Measurements from ENCODE around the gene MAP3K4. TPM values are rescaled to one million over a fixed set of nuclear protein-coding genes. Genes with fewer than 3 reads are reported as not detected.

The MAP3K4 gene
- total RNA-seq, 1 donor from 2014 or later, result 47.7 TPM

DNA sequence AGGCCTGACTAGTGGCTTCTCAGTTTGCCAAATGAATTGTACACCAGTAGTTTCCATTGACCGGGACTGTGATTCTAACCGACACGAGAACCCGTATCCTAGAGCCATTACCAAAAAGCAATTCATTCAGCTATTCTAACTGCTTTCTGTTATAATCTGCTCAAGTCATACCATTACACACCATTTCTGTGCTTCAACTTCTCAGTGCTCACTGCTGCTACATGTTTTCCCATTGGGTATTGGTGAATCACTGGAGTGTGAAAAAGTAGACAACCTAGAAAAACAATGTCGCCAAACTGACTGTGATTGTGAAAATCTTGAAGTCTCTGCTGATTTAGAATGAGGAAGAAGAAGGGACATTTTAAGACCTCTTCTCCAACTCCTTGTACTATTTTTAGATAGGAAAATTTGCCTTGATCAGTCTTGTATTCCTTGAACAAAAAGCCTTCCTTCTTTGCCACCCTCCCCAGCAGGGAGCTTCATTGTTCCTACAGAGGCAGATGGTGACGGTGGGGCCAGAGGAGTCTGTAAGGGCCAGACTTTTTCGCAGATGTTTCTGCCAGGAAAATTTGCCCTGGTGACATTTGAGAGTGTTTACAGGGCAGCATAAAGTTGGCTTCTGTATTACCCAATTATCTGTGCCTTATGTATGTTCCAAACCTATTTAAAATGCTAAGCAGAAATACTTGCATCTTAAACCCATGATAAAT lies 31.7 kb upstream of the MAP3K4 start:
- H3K36me3 ChIP-seq, result no peaks in the 10 kb centered on the region
- H3K9me3 ChIP-seq, result no peaks in the 10 kb centered on the region
- TF ChIP-seq, protein P1, sequence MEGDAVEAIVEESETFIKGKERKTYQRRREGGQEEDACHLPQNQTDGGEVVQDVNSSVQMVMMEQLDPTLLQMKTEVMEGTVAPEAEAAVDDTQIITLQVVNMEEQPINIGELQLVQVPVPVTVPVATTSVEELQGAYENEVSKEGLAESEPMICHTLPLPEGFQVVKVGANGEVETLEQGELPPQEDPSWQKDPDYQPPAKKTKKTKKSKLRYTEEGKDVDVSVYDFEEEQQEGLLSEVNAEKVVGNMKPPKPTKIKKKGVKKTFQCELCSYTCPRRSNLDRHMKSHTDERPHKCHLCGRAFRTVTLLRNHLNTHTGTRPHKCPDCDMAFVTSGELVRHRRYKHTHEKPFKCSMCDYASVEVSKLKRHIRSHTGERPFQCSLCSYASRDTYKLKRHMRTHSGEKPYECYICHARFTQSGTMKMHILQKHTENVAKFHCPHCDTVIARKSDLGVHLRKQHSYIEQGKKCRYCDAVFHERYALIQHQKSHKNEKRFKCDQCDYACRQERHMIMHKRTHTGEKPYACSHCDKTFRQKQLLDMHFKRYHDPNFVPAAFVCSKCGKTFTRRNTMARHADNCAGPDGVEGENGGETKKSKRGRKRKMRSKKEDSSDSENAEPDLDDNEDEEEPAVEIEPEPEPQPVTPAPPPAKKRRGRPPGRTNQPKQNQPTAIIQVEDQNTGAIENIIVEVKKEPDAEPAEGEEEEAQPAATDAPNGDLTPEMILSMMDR (IDR thresholded peaks at IDR 0.05), result no peak
- H3K27me3 ChIP-seq, result no peaks in the 10 kb centered on the region
- no peak overlapping the region for H3K27ac ChIP-seq
- intact Hi-C loops (cut with DNase I), result no loop called here
- H3K4me1 ChIP-seq, result no peaks in the 10 kb centered on the region
- no peak for ATAC-seq
- H3K4me3 ChIP-seq, result no peak overlapping the region
- DNase-seq, result no peak

DNA sequence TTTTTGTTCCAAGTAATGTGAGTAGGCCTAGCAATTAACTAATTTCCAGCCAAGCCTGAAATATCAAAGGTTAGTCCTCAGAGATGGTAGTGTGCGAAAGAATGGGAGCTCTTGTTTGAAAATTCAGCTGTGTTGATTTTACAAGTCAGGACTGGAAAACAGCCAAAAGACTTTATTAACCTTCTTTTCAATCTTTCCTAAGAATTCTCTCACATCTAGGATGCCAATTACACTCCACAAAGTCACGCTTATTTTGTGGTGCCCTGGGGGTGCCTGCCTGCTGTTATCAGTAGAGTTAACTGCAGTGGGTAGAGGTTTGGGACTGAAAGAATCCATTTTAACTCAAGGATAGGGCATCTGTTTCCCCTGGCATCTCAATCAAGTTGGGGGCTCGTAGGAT lies 30.7 kb upstream of the MAP3K4 start:
- H3K27me3 ChIP-seq, result no peaks in the 10 kb centered on the region
- H3K27ac ChIP-seq, result no peak overlapping the region
- TF ChIP-seq, protein P1 (IDR thresholded peaks at IDR 0.05), result no peak
- no peaks in the 10 kb centered on the region for H3K9me3 ChIP-seq
- no peaks in the 10 kb centered on the region for H3K36me3 ChIP-seq
- ATAC-seq (no peak), DNase-seq (no peak)
- intact Hi-C loops (cut with DNase I), result no loop called here
- H3K4me3 ChIP-seq, result no peak overlapping the region
- H3K4me1 ChIP-seq, result no peaks in the 10 kb centered on the region

DNA sequence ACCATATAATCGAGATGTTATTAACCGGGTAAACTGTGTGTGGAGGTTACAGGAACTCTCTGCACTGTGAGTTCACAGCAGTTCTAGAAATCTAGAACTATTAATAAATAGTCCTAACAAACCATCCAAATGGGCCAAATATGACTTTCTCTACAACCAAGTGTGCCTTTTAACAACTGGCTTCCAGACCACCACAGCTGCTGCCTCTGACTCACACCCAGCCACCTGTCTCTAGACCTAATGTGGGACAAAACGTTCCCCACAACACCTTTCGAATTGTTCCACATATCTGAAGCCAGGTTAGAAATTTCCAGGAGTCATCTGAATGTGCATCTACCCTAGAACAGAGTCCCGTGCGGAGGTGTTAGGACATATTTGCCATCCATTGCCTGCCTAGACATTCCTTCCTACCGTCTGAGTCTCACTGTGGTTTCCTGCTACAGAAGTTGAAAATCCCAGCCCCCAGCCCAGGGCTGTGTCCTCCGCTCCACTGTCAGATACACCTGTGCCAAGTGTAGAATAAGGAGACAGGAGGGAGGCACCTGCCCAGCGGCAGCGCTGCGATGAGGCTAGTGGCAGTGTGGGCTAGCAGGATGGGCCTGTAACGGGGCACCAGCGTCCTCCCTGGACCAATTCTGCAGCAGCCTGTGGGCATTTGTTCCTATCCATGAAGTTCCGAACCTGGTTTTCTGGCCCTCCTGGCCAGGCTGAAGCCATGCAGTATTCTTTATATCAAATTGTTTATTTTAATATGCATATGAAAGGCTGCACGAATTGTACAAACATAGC lies 28.5 kb upstream of the MAP3K4 start:
- no peaks in the 10 kb centered on the region for H3K9me3 ChIP-seq
- H3K27me3 ChIP-seq, result no peaks in the 10 kb centered on the region
- ATAC-seq (no peak), DNase-seq (no peak)
- no peak overlapping the region for H3K4me3 ChIP-seq
- H3K36me3 ChIP-seq, result no peaks in the 10 kb centered on the region
- intact Hi-C loops (cut with DNase I), result no loop called here
- TF ChIP-seq, protein P1 (IDR thresholded peaks at IDR 0.05), result no peak
- H3K27ac ChIP-seq, result no peak overlapping the region
- no peaks in the 10 kb centered on the region for H3K4me1 ChIP-seq

DNA sequence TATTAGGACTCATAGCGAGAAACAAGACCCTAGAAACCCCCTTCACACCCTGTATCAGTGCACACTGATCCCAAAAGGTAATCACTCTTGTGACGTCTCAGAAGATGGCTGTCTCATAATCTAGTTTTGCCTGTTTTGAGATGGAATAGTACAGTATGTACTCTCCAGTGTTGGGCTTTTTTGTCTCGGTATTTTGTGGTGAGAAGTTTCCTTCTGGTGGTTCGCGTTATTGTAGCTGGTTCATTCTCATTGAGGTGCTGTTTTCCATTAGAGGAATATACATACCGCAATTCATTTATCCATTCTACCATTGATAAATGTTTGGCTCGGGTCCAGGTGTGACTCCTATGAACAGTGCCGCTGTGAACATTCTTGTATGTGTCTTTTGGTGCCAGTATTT lies 27.9 kb upstream of the MAP3K4 start:
- ATAC-seq (no peak), DNase-seq (no peak)
- Histone ChIP-seq H3K4me1 (no peaks in the 10 kb centered on the region), H3K27me3 (no peaks in the 10 kb centered on the region), H3K9me3 (no peaks in the 10 kb centered on the region), H3K27ac (no peak overlapping the region), H3K36me3 (no peaks in the 10 kb centered on the region), H3K4me3 (no peak overlapping the region)
- TF ChIP-seq, protein P1 (IDR thresholded peaks at IDR 0.05), result no peak
- intact Hi-C loops (cut with DNase I), result no loop called here

DNA sequence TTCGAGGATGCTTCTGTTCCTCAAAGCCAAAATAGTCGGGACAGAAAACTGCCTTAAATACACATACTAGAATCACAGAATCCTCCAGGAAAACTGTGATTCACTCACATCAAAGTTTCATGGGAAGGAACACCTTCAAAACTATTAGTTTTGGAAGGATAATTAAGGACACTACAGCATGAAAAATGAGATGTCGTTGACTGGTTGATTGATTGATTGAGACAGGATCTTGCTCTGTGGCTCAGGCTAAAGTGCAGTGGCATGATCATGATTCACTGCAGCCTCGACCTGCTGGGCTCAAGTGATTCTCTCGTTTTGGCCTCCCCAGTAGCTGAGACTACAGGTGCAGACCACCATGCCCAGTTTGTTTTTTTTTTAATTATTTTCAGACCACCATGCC lies 25.7 kb upstream of the MAP3K4 start:
- Histone ChIP-seq H3K9me3 (no peaks in the 10 kb centered on the region), H3K36me3 (no peaks in the 10 kb centered on the region), H3K4me3 (no peak overlapping the region), H3K27me3 (no peaks in the 10 kb centered on the region), H3K27ac (no peak overlapping the region), H3K4me1 (no peaks in the 10 kb centered on the region)
- intact Hi-C loops (cut with DNase I), result no loop called here
- TF ChIP-seq, protein P1 (IDR thresholded peaks at IDR 0.05), result no peak
- ATAC-seq (no peak), DNase-seq (no peak)

All from upper lobe of right lung (tissue), 1 donor.